ENCODE measurements around the gene CLSTN1. TPM values are rescaled to one million over a fixed set of nuclear protein-coding genes. Genes with fewer than 3 reads are reported as not detected.

CLSTN1 gene
- total RNA-seq, 5 donors from 2014 or later (not counting 1 experiment from before 2014, with no cell fraction given) = 84.6 to 105 (median 91.2) TPM

- H3K27me3 Mint-ChIP-seq = no peaks in the 10 kb centered on the region
- no peak overlapping the region for H3K27ac Mint-ChIP-seq
- ChIA-PET CTCF (interaction anchor here in 1 of 2 donors (0.7 kb wide), 1 partner anchor 86 kb away, joined by 3 read pairs; no protein-coding TSS in a partner anchor), POLR2A (interaction anchor here in 1 of 2 donors (0.6 kb wide), 1 partner anchor 439 kb away, joined by 5 read pairs; no protein-coding TSS in a partner anchor)
- H3K4me3 Mint-ChIP-seq = no peak overlapping the region
- H3K4me3 ChIP-seq (ENCODE audit: control insufficient read depth in 1 of 2, extremely low read depth in 1 of 2, low read length in 1 of 2) = no peak overlapping the region
- ATAC-seq (replicated peaks in 1 of 4) = no peak
- no peaks in the 10 kb centered on the region for H3K9me3 Mint-ChIP-seq
- H3K27me3 ChIP-seq (replicated peaks in 1 of 2; ENCODE audit: control insufficient read depth in 2 of 2, extremely low read depth in 1 of 2, insufficient read depth in 2 of 2, low read length in 1 of 2) = no peaks in the 10 kb centered on the region
- H3K27ac ChIP-seq (ENCODE audit: low read length) = no peak overlapping the region
- no peak for DNase-seq
- peaks cover 0 to 15% of the 10 kb centered on the region in 2 experiments for H3K4me1 ChIP-seq (ENCODE audit: control insufficient read depth in 1 of 2, extremely low read depth in 1 of 2, insufficient read depth in 2 of 2, low read length in 2 of 2)
- no peaks in the 10 kb centered on the region for H3K9me3 ChIP-seq
- WGBS (ENCODE audit: insufficient coverage) = 83% methylated on average over 2 of the region's 4 CpGs
- H3K36me3 Mint-ChIP-seq = no peaks in the 10 kb centered on the region
- peaks cover 5 to 10% of the 10 kb centered on the region in 2 donors for H3K36me3 ChIP-seq (ENCODE audit: control insufficient read depth in 2 of 2, extremely low read depth in 1 of 2, insufficient read depth in 1 of 2, low read length in 1 of 2)
- peaks cover 7 to 19% (median 9%) of the 10 kb centered on the region in 3 donors for H3K4me1 Mint-ChIP-seq
Observed at GRCh38 chr1:9870572-9870971, 46.8 kb upstream of the CLSTN1 start.

- no peaks in the 10 kb centered on the region for H3K36me3 Mint-ChIP-seq
Observed at GRCh38 chr1:9869831-9870251, 46.1 kb upstream of the CLSTN1 start.

GRCh38 chr1:9868244-9868590 is 44.5 kb upstream of the CLSTN1 start:
- DNase-seq = no peak
- ATAC-seq (replicated peaks in 1 of 4) = no peak
- ChIA-PET CTCF (interaction anchor here (0.7 to 3.3 kb wide), 11 partner anchors 46 to 253 kb away, joined by 3 to 29 read pairs (median 4); no protein-coding TSS in a partner anchor), POLR2A (no interaction called here)
- H3K36me3 ChIP-seq (ENCODE audit: control insufficient read depth in 2 of 2, extremely low read depth in 1 of 2, insufficient read depth in 1 of 2, low read length in 1 of 2) = peaks cover 5 to 10% of the 10 kb centered on the region in 2 donors
- H3K4me1 Mint-ChIP-seq = peaks cover 2 to 9% (median 4%) of the 10 kb centered on the region in 3 donors
- WGBS (ENCODE audit: insufficient coverage) = 82% methylated on average over 2 of the region's 3 CpGs
- H3K27ac ChIP-seq (ENCODE audit: low read length) = no peak overlapping the region
- no peaks in the 10 kb centered on the region for H3K36me3 Mint-ChIP-seq
- no peak overlapping the region for H3K4me3 Mint-ChIP-seq
- H3K27ac Mint-ChIP-seq = no peak overlapping the region
- no peaks in the 10 kb centered on the region for H3K27me3 Mint-ChIP-seq
- H3K4me3 ChIP-seq (ENCODE audit: control insufficient read depth in 1 of 2, extremely low read depth in 1 of 2, low read length in 1 of 2) = no peak overlapping the region
- no peaks in the 10 kb centered on the region for H3K27me3 ChIP-seq (replicated peaks in 1 of 2; ENCODE audit: control insufficient read depth in 2 of 2, extremely low read depth in 1 of 2, insufficient read depth in 2 of 2, low read length in 1 of 2)
- no peaks in the 10 kb centered on the region for H3K9me3 Mint-ChIP-seq
- peaks cover 0 to 7% of the 10 kb centered on the region in 2 experiments for H3K4me1 ChIP-seq (ENCODE audit: control insufficient read depth in 1 of 2, extremely low read depth in 1 of 2, insufficient read depth in 2 of 2, low read length in 2 of 2)
- H3K9me3 ChIP-seq = no peaks in the 10 kb centered on the region

More at GRCh38 chr1:9869831-9870251, 46.1 kb upstream of the CLSTN1 start:
- Histone ChIP-seq H3K27ac (ENCODE audit: low read length) (no peak overlapping the region), H3K4me1 (ENCODE audit: control insufficient read depth in 1 of 2, extremely low read depth in 1 of 2, insufficient read depth in 2 of 2, low read length in 2 of 2) (peaks cover 0 to 11% of the 10 kb centered on the region in 2 experiments), H3K36me3 (ENCODE audit: control insufficient read depth in 2 of 2, extremely low read depth in 1 of 2, insufficient read depth in 1 of 2, low read length in 1 of 2) (peaks cover 5 to 10% of the 10 kb centered on the region in 2 donors), H3K9me3 (no peaks in the 10 kb centered on the region), H3K4me3 (ENCODE audit: control insufficient read depth in 1 of 2, extremely low read depth in 1 of 2, low read length in 1 of 2) (no peak overlapping the region), H3K27me3 (replicated peaks in 1 of 2; ENCODE audit: control insufficient read depth in 2 of 2, extremely low read depth in 1 of 2, insufficient read depth in 2 of 2, low read length in 1 of 2) (no peaks in the 10 kb centered on the region)
- Mint-ChIP-seq H3K9me3 (no peaks in the 10 kb centered on the region), H3K4me3 (no peak overlapping the region), H3K4me1 (peaks cover 3 to 13% (median 5%) of the 10 kb centered on the region in 3 donors), H3K27ac (no peak overlapping the region), H3K27me3 (no peaks in the 10 kb centered on the region)
- 97% methylated on average over 12 of the region's 13 CpGs for WGBS (ENCODE audit: insufficient coverage)
- ATAC-seq (replicated peaks in 1 of 4) (no peak), DNase-seq (no peak)
- CTCF ChIA-PET = interaction anchor here (0.6 to 3.3 kb wide), 4 partner anchors 21 to 244 kb away, joined by 4 to 29 read pairs (median 15); no protein-coding TSS in a partner anchor
- POLR2A ChIA-PET = interaction anchor here in 1 of 2 donors (0.6 kb wide), 1 partner anchor 438 kb away, joined by 5 read pairs; no protein-coding TSS in a partner anchor

- H3K9me3 ChIP-seq = no peaks in the 10 kb centered on the region
- H3K27me3 Mint-ChIP-seq = no peaks in the 10 kb centered on the region
- no peak overlapping the region for H3K4me3 ChIP-seq (ENCODE audit: control insufficient read depth in 1 of 2, extremely low read depth in 1 of 2, low read length in 1 of 2)
- ChIA-PET CTCF (interaction anchor here (0.7 to 3.3 kb wide), 11 partner anchors 45 to 252 kb away, joined by 3 to 29 read pairs (median 4); no protein-coding TSS in a partner anchor), POLR2A (no interaction called here)
- DNase-seq (peak; percentile 63 to 93 (median 84)), ATAC-seq (replicated peaks in 1 of 4) (peak; percentile 95 to 99 (median 98))
- no peaks in the 10 kb centered on the region for H3K27me3 ChIP-seq (replicated peaks in 1 of 2; ENCODE audit: control insufficient read depth in 2 of 2, extremely low read depth in 1 of 2, insufficient read depth in 2 of 2, low read length in 1 of 2)
- H3K4me1 Mint-ChIP-seq = peaks cover 2 to 9% (median 4%) of the 10 kb centered on the region in 3 donors
- H3K4me1 ChIP-seq (ENCODE audit: control insufficient read depth in 1 of 2, extremely low read depth in 1 of 2, insufficient read depth in 2 of 2, low read length in 2 of 2) = peaks cover 0 to 7% of the 10 kb centered on the region in 2 experiments
- no peaks in the 10 kb centered on the region for H3K9me3 Mint-ChIP-seq
- WGBS (ENCODE audit: insufficient coverage) = 32% methylated on average over 10 of the region's 15 CpGs
- H3K27ac Mint-ChIP-seq = no peak overlapping the region
- H3K36me3 ChIP-seq (ENCODE audit: control insufficient read depth in 2 of 2, extremely low read depth in 1 of 2, insufficient read depth in 1 of 2, low read length in 1 of 2) = peaks cover 5 to 10% of the 10 kb centered on the region in 2 donors
- H3K4me3 Mint-ChIP-seq = no peak overlapping the region
- no peak overlapping the region for H3K27ac ChIP-seq (ENCODE audit: low read length)
- no peaks in the 10 kb centered on the region for H3K36me3 Mint-ChIP-seq
Observed at GRCh38 chr1:9867408-9868243, 43.9 kb upstream of the CLSTN1 start.

- H3K27ac ChIP-seq (ENCODE audit: low read length) = no peak overlapping the region
- CTCF ChIA-PET = interaction anchor here (0.7 to 3.3 kb wide), 2 partner anchors 79 to 82 kb away, joined by 3 to 22 read pairs; no protein-coding TSS in a partner anchor
- H3K4me3 ChIP-seq (ENCODE audit: control insufficient read depth in 1 of 2, extremely low read depth in 1 of 2, low read length in 1 of 2) = no peak overlapping the region
- no peak overlapping the region for H3K27ac Mint-ChIP-seq
- DNase-seq = no peak
- H3K4me1 ChIP-seq (ENCODE audit: control insufficient read depth in 1 of 2, extremely low read depth in 1 of 2, insufficient read depth in 2 of 2, low read length in 2 of 2) = peaks cover 0 to 7% of the 10 kb centered on the region in 2 experiments
- H3K36me3 Mint-ChIP-seq = no peaks in the 10 kb centered on the region
- H3K4me1 Mint-ChIP-seq = peaks cover 2 to 9% (median 4%) of the 10 kb centered on the region in 3 donors
- H3K27me3 ChIP-seq (replicated peaks in 1 of 2; ENCODE audit: control insufficient read depth in 2 of 2, extremely low read depth in 1 of 2, insufficient read depth in 2 of 2, low read length in 1 of 2) = no peaks in the 10 kb centered on the region
- H3K9me3 Mint-ChIP-seq = no peaks in the 10 kb centered on the region
- no peak overlapping the region for H3K4me3 Mint-ChIP-seq
- no peak for ATAC-seq (replicated peaks in 1 of 4)
- 85% methylated on average over 6 of the region's 6 CpGs for WGBS (ENCODE audit: insufficient coverage)
- H3K9me3 ChIP-seq = no peaks in the 10 kb centered on the region
- H3K27me3 Mint-ChIP-seq = no peaks in the 10 kb centered on the region
- POLR2A ChIA-PET = no interaction called here
- H3K36me3 ChIP-seq (ENCODE audit: control insufficient read depth in 2 of 2, extremely low read depth in 1 of 2, insufficient read depth in 1 of 2, low read length in 1 of 2) = peaks cover 5 to 10% of the 10 kb centered on the region in 2 donors
Observed at GRCh38 chr1:9866836-9867235, 43.1 kb upstream of the CLSTN1 start.

- H3K36me3 Mint-ChIP-seq = no peaks in the 10 kb centered on the region
- DNase-seq (no peak), ATAC-seq (replicated peaks in 1 of 4) (no peak)
- H3K27me3 Mint-ChIP-seq = no peaks in the 10 kb centered on the region
- H3K4me3 Mint-ChIP-seq = no peak overlapping the region
- H3K27ac Mint-ChIP-seq = no peak overlapping the region
- Histone ChIP-seq H3K4me3 (ENCODE audit: control insufficient read depth in 1 of 2, extremely low read depth in 1 of 2, low read length in 1 of 2) (no peak overlapping the region), H3K9me3 (no peaks in the 10 kb centered on the region), H3K36me3 (ENCODE audit: control insufficient read depth in 2 of 2, extremely low read depth in 1 of 2, insufficient read depth in 1 of 2, low read length in 1 of 2) (peaks cover 5 to 10% of the 10 kb centered on the region in 2 donors), H3K27me3 (replicated peaks in 1 of 2; ENCODE audit: control insufficient read depth in 2 of 2, extremely low read depth in 1 of 2, insufficient read depth in 2 of 2, low read length in 1 of 2) (no peaks in the 10 kb centered on the region), H3K27ac (ENCODE audit: low read length) (no peak overlapping the region), H3K4me1 (ENCODE audit: control insufficient read depth in 1 of 2, extremely low read depth in 1 of 2, insufficient read depth in 2 of 2, low read length in 2 of 2) (peaks cover 0 to 7% of the 10 kb centered on the region in 2 experiments)
- WGBS (ENCODE audit: insufficient coverage) = 94% methylated on average over 2 of the region's 2 CpGs
- POLR2A ChIA-PET = no interaction called here
- no peaks in the 10 kb centered on the region for H3K9me3 Mint-ChIP-seq
- H3K4me1 Mint-ChIP-seq = peaks cover 2 to 9% (median 4%) of the 10 kb centered on the region in 3 donors
- CTCF ChIA-PET = interaction anchor here (0.7 to 1.6 kb wide), 3 partner anchors 61 to 194 kb away, joined by 4 to 7 read pairs (median 5); no protein-coding TSS in a partner anchor
Observed at GRCh38 chr1:9865724-9866123, 42.0 kb upstream of the CLSTN1 start.

Data from T-cell (primary cell).